ENCODE data around the gene ODAD4.

The ODAD4 gene

DNA sequence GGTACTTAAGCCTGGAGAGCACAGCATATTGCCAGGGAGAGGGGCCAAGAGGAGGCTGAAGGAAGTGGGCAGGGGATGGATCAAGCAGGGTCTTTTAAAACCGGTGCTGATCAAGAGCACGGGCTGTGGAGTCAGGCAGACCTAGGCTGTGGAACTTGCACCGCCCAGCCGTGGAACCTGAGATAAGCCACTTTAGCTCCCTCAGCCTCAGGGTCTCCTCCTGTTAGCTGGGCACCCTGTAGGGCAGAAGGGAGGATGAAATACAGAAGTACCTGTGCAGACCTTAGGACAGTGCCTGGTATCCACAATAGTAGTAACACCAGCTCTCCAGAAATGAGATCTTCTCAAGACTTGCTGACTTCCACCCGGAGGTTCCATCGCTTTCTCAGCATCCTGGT, 9.3 kb downstream of the ODAD4 start:
- DNase-seq (ENCODE audit: low read depth) = no peak

- no peak for DNase-seq (ENCODE audit: low read depth)
Measured at GRCh38 chr17:41941168-41941567, 10.8 kb downstream of the ODAD4 start.

GRCh38 chr17:41942626-41943373, 12.4 kb downstream of the ODAD4 start:
- no peak for DNase-seq (ENCODE audit: low read depth)

DNA sequence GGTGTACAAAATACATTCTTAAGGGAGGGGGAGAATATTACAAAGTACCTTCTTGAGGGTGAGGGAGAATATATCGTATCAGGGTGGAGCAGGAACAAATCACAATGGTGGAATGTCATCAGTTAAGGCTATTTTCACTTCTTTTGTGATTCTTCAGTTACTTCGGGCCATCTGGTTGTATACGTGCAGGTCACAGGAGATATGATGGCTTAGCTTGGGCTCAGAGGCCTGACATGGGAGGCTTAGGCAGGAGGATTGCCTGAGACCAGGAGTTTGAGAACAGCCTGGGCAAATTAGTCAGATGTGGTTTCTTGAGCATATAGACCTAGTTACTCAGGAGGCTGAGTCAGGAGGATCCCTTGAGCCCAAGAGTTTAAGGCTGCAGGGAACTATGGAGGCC, 13.1 kb downstream of the ODAD4 start:
- DNase-seq (ENCODE audit: low read depth) = no peak

DNA sequence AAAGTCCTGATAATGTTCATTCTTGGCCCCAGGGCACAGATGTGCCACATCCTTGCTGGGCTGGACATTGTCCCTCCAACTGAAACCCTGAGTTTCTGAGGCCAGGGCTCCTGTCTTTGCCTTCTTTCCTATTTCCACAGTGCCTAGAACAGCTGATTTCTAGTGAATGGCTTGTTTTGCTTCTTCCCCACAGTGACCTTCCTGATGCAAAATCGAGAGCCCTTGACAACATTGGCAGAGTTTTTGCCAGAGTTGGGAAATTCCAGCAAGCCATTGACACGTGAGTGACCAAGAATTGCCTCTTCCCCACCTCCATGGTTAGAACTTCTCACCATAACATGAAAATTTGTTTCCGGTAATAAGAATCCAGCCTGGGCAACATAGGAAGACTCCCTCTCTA, 14.5 kb downstream of the ODAD4 start:
- DNase-seq (ENCODE audit: low read depth) = no peak

DNA sequence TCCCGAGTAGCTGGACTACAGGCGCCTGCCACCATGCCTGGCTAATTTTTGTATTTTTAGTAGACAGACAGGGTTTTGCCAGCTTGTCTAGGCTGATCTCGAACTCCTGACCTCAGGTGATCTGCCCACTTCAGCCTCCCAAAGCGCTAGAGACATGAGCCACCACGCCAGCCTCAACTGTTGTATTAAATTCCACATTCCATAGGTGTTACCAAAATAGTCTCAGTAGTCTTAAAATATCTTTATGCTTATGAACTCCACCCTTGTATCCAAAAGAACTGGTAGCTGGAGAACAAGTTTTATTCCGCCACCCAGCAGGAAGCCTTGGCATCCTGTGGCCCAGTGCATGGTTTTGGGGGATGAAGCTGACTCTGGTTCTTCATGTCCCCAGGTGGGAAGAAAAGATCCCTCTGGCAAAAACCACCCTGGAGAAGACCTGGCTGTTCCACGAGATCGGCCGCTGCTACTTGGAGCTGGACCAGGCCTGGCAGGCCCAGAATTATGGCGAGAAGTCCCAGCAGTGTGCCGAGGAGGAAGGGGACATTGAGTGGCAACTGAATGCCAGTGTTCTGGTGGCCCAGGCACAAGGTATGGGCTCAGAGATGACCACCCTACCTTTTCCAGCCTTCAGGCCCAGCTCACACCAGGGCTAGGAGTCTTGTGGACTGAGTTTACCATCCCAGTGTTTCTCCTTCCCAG, 18.5 kb downstream of the ODAD4 start:
- DNase-seq (ENCODE audit: low read depth) = no peak

DNA sequence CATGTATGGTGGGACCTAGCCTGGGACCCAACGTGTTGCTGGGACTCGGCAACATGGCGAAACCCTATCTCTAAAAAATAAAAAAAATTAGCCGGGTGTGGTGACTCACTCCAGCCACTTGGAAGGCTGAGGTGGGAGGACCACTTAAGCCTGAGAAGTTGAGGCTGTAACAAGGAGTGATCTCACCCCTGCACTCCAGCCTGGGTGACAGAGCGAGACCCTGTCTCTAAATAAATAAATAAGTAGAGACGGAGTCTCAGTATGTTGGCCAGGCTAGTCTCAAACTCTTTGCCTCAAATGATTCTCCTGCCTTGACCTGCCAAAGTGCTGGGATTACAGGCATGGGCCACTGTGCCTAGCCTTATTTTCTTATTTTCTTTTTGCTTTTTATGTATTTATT, 26.1 kb downstream of the ODAD4 start:
- no peak for DNase-seq (ENCODE audit: low read depth)

DNA sequence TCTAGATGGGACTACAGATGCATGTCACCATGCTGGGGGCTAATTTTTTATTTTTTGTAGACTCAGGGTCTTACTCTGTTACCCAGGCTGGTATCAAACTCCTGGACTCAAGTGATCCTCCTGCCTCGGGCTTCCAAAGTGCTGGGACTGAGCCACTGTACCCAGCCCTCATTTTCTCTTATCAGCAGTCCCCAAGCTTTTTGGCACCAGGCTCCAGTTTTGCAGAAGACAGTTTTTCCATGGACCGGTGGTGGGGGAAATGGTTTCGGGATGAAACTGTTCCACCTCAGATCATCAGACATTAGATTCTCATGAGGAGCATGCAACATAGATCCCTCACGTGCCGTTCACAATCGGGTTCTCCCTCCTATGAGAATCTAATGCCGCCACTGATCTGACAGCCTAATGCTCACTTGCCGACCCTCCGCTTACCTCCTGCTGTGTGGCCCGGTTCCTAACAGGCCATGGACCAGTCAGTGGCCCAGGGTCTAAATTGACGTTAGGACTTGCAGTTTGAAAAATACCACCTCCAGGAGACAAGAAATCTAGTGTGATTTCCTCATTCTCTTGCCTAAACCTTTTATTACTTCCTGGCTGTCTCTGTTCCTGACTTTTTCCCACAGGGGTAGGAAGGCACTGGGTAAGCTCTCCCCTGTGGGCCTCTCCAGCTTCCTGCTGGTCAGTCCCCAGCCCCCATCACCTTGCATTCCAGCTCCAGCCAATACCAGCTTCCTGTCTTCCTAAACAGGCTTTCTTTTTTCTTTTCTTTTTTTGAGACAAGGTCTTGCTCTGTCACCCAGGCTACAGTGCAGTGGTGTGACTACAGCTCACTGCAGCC, 26.8 kb downstream of the ODAD4 start:
- DNase-seq (ENCODE audit: low read depth) = no peak

DNA sequence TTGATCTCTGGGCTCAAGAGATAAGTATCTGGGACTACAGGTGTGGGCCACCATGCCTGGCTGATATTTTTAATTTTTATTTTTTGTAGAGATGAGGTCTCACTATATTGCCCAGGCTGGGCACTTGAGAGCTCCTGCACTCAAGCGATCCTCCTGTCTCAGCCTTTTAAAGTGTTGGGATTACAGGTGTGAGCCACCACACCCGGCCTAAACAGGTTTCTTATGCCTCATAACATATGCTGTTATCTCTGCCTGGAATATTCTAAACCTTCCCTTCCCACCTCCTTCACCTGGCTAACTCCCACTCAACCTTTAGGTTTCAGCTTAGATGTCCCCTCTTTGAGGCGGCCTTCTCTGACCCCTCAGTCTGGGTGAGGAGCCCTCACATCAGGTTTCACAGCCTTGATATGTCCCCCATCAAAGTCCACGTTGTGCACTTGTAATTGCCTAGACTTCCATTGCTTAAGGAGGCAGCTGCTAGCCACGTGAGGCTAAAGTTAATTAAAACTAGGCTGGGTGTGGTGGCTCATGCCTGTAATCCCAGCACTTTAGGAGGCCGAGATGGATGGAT, 27.5 kb downstream of the ODAD4 start:
- no peak for DNase-seq (ENCODE audit: low read depth)

DNA sequence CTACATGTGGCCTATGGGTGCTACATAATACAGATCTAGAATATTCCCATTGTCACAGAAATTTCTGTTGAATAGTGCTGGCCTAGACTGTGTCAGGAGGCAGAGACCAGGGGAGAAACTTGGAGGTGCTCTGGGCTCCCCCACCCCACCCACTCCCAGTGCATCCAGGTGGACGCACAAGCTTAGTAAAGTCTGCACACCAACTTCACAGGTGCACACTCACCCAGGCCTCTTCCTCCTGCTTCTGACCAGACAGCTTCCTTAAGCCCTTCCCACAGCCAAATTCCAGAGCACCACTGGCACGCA, 28.6 kb downstream of the ODAD4 start:
- DNase-seq (ENCODE audit: low read depth) = no peak

DNA sequence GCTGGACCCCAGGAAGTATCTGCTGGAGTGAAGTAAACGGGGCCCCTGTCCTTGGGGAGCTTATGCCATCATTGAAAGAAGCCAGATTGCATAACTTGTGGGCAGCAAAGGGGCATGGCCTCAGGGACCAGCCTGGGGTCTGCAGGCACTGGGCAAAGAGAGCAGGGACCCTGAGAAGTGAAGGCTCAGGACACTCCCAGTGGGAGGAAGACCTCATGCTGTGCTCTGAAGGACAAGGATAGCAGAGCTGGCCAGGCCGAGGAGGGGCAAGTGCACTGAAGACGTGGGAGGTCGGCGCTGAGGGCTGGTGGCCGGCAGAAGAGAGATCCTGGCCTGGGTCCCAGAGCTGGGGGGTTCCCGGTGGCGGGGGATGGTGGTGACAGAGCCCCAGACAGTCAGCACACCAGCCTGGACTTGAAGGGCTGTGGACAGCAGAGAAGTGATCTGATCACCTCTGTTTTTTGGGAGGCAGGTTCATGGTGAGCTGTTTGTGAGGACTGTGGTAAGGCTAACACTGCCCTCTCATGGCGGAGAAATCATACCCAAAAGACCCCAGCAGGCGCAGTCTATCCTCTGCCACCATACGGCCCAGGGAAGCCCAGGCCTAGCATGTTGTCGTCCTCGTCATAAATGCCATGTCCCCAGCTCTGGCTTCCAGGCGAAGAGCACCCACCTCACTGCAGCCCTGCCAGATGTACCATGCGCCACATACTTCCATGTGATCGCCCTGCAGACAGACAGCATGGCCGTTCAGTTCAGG, 29.1 kb downstream of the ODAD4 start:
- DNase-seq (ENCODE audit: low read depth) = no peak

DNA sequence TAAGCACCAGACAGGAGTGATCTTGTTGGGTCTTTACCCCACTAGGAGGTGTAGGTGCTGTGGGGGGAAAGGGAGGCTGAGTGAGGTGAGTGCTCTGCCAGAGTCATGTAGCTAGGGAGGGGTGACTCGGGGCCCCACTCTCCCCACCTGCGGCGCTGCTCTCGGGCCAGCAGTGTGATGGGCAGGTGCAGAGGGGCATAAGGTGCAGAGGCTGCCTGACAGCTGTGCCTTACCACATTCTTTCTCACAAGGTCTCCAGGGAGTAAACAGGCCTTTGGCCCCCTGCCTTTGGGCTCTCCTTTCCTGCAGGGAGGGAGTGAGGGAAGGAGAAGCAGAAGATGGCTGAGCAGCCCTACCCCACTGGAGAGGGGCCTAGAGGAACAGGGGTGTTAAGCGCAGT, 31.7 kb downstream of the ODAD4 start:
- no peak for DNase-seq (ENCODE audit: low read depth)

- peak; percentile 27 for DNase-seq (ENCODE audit: low read depth)
Measured at GRCh38 chr17:41962768-41963434, 32.5 kb downstream of the ODAD4 start.

DNA sequence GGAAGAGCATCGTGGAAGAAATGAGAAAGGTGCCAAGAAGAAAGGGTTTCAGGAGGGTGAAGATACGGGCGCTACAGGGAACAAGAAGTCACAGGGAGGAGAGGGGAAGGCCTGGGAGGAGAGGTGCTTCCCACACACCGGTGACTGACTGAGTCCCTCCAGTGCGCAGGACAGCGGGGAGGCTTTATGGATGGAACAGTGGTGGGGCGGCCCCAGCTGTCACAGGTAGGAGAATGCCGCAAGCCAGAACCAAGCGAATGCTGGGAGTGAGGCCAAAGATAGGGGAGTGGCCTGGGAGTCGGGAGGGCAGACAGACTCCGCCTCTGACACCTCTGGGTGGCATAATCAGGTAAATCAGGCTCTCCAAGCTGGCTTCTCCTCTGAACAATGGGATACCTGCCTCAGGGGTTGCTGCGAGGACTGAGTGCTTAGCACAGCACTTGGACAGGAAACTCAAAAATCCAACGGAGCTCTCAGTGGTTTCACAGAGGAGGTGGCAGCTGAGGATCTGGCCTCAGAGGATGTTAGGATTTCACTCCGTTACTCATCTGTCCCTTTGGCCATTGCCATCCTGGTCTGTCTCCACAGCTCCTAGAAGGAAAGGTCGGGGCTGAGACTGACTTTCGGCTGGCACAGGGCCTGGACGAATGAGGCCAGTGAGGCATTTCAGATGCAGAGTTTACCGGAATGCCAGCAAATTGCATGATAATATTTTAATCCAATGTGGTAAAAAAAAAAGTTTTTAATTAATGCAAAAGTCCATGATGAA, 35.5 kb downstream of the ODAD4 start:
- DNase-seq (ENCODE audit: low read depth) = peak; percentile 58

- peak; percentile 83 for DNase-seq (ENCODE audit: low read depth)
Measured at GRCh38 chr17:41966463-41967140, 36.2 kb downstream of the ODAD4 start, which contains the start of gene CNP. CNP (plus strand) TSS chr17:41966795; CDS start chr17:41966885, 90 bp downstream.

- no peak for DNase-seq (ENCODE audit: low read depth)
Measured at GRCh38 chr17:41967141-41967920, 36.9 kb downstream of the ODAD4 start.

GRCh38 chr17:41967921-41968578, 37.6 kb downstream of the ODAD4 start:
- DNase-seq (ENCODE audit: low read depth) = no peak

- DNase-seq (ENCODE audit: low read depth) = no peak
Measured at GRCh38 chr17:41968676-41969075, 38.3 kb downstream of the ODAD4 start.

All from T-helper 22 cell (primary cell).